ENCODE results near the gene BBS9. TPM values are rescaled to one million over a fixed set of nuclear protein-coding genes. Genes with fewer than 3 reads are reported as not detected.

Gene BBS9
- total RNA-seq, 1 donor from 2014 or later: 8.8 TPM

DNA sequence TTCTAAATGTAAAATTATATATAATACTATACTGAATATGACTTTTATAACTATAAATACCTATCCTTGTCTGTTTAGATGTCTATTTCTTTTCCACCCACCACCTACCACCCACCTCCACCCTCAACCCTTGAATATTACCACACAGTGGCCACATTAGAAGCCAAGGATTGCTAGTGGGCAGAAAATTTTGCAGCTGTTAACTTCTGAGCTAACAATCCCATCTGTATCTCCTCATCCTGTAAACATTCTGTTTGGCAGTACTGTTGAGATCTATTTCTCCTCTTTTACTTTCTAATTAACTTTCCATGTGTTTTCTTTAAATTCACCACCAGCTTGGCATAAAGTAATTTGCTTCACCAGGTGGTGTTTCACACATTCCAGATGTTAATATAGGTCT, 494.9 kb downstream of the BBS9 start:
- ATAC-seq: no peak

DNA sequence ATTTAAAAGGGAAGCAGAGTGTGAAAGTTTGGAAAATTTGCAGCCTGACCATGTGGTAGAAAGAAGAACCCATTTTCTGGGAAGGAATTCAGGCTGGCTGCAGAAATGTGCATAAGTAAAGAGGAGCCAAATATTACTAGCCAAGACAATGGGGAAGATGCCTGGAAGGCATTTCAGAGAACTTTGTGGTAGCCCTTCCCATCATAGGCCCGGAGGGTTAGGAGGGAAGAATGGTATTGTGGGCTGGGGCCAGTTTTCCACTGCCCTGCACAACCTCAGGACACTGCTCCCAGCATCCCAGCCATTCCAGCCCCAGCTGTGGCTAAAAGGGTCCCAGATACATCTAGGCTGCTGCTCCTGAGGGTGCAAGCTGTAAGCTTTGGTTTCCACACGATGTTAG, 497.5 kb downstream of the BBS9 start:
- ATAC-seq: no peak

DNA sequence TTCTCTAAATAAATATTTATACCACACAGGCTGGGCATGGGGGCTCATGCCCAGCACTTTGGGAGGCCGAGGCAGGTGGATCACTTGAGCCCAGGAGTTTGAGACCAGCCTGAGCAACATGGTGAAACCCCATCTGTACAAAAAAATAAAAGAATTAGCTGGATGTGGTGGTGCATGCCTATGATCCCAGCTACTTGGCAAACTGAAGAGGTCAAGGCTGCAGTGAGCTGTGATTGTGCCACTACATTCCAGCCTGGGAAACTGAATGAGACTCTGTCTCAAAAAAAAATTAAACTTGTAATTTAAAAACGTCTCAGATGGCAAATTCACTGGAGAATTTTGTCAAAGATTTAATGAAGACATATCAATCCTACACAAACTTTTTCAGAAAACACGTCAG, 498.4 kb downstream of the BBS9 start:
- no peak for ATAC-seq

DNA sequence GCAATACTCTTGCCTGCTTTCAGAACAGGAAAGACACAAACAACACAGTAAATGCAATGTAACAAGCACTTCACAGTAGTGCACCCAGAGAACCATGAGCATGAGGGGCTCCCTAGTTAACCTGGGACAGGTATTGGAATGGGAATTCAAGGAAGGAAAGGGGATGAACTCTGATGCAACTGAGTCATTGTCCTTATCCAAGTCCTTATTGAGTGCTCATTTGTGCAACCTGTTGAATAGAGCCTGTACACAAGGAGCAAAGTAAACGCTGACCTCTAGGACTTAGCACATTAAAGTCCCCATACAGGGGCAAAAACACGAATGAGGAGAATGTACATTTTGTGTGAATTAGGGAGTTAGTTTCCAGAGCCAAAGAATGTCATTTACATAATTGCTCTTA, 499.5 kb downstream of the BBS9 start:
- ATAC-seq: no peak

DNA sequence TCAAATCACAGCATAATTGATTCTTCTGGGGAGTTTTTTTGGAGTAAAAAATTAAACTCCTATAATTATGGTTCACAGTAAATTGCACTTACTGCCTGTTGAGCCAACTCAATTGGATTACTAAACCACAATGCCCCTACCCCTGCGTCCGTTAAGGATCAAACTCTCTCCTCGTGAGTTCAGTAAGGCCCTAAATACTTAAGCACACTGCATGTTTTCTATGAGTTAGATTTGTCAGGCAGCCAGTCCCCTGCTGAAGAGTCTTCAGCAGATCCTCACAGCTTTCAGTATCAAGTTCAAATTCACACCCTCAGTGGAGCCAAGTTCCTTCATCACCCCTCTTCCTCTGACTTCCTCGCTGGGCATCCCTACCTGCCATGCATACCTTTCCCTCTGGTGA, 501.0 kb downstream of the BBS9 start:
- no peak for ATAC-seq

DNA sequence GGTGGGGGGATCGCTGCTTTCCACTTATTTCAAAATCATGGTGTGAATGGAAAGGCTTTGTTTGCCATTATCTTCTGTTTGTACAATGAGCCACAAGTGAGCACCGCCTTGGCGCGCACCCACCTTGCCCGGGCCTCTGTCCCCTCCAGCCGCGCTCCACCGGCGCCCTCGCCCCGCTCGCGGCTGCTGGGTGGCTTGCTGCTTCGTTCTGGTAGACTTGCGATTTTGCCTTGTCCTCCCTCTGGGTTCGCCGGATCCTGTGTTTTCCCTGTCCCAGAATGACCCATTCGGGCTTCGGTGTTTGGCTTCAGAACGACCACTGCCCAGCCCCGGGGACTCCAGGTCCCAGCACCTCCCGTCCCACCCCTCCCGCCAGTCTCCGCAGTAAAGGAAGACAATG, 503.0 kb downstream of the BBS9 start:
- no peak for ATAC-seq

DNA sequence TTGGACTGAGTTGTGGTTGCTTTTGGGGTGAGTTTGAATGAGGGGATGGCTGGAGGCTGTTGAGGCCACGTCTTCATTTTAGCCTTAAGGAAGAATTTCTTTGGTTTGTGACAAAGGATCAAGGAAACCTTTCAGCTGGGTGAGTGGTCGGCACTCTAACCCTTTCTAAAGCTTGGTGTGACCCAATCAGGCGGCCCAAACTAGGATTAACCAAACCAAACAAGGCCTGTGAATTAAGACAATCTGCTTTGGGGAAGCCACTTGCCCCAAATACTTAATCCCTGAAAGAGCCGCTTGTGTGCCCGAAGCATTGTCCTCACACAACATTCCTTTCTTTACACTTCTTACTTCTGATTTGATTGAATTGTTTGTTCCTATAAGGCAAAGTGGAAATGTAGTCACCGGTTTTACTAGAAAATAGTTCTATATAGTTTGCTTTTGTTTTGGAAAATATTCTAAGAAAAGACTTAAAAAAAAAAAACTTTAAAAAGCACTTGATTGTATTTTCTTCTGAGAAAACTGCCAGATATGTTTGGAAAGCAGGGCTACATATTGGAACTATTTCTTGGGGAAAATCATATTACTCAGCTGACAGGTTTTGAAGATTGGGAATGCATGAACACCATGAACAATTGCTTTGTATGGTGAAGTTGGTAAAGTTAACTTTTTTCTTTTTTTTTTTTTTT, 503.6 kb downstream of the BBS9 start:
- ATAC-seq: no peak

DNA sequence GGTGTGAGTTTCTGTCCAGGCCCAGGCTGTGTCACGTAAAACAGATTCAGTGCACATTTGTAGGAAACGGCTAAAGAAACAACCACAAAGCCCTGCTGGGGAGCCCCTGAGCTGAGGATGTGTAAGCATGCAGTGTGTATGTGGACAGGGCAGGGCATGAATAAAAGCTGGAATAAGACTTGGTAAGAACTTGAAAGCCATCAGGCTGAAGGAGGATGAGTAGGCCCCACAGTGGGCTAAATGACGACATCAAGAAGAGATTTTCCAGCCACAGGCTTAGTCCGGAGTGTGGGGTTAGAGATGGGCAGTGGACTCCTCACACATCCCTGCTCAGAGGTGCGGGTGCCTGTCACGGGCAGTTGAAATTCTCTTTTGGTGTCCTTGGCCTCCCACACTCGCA, 505.2 kb downstream of the BBS9 start:
- no peak for ATAC-seq

DNA sequence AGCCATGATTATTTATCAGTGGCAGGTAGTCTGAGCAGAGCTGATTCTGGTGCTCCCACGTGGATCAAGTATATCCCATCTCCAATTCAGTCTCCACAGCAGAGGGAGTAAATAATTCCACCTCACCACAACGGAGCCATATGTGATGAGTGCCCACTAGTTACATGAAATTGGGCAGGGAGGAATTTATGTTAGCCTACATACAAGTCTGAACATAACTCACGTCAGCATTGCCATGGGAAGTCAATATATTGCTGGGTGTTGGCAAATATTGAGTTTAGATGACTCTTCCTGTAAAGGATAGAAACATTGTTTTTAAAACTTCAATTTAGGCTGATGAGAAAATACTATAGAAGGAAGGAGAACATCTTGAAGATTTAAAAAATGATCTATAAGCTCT, 507.0 kb downstream of the BBS9 start:
- no peak for ATAC-seq

DNA sequence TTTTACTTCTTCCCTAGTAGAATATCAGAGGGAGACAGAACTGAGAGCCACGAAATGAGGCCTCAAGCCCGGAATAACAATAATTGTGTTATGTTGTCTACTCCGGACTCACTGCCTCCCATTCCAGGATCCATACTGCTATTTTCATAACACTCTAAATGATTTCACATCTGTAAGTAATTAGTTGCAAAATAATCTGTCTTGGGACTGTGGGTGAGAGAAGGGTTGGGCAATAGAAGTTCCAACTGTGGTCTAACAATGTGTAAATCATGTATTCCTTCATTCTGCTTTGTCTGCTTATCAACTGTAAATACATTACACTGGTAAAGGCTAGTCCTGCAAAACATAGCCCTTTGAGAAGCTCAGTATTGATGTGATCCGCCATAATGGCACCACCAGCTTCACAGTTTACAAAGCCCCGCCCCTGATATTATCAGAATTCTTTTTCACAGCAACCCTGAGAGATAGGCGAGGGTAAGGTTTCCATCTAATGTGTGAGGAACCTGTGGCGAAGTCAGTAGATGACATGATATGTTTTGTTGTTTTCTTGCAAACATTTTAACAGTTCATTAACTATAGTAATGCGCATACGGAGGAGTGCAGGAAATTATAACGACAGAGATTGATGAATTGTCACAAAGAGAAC, 510.3 kb downstream of the BBS9 start:
- ATAC-seq: no peak

DNA sequence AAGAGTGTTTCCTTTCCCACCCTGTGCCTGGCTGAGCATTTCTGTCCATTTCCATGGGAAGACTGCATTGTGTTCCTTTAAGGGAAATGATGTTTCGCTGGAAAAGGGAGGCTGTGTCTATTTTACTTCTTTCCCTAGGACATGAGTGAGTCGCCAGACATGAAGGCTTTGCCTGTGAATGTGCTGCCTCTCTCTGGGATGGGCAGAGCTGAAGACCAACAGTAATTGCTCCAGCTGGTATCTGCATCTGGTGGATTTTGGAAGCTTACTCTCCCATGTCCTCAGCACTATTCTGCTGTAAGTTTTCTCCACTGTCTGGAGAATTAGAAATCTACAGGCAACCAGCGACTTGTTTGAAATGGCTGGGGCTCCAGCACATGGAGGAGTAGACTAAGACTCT, 511.4 kb downstream of the BBS9 start:
- no peak for ATAC-seq

DNA sequence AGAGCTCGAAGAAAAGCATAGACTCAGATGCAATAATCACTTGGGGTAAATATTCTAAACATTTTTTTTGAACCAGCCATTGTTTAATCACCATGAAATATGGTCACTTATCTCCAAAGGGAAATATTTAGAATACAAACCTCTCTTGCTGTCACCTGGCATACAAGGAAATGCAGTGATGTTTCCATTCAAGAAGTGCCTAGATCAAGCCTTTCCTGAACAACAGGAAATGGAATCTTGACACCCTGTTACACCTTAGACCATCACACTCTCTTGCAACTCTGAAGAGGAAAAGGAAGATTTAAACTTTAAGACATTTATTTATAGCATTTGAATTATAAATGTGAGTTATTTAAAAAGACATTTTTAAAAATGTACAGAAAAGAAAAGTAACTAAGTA, 512.9 kb downstream of the BBS9 start:
- peak; percentile 57 for ATAC-seq

DNA sequence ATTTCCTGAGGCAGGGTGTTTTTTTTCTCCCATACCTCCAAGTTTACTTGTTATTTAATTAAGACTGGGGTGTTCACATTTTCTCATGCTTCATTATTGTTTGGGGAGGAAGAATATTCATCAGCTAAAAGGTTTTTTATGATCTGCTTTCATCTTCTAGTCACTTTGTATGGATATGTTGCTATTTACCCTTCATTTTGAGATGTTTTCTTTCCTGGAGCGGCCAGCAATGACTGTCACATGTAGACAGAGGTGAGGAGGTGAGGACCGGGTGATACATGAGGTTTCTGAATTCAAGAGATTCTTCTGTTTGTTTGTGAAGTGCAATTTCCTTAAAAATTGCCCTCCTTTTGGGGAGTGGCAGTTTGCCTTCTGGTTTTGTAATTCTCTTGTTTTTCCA, 514.2 kb downstream of the BBS9 start:
- ATAC-seq: no peak

DNA sequence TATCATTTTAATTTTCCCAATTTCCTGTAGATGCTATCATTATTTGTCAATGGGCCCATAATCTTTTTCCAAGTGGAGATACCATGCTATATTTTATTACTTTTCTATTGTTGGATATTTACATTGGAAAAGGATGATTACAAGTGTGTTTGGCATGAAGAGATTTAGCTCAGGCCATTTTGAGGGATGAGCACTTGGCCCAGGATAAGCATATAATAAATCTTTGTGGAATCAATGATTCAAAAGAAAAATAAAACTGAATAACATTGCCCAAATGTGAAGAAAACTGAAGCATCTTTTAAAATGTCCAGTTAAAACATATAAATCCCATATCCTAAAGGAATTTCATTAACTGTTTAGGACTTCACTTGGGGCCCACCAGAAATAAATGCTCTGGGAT, 515.1 kb downstream of the BBS9 start:
- no peak for ATAC-seq

DNA sequence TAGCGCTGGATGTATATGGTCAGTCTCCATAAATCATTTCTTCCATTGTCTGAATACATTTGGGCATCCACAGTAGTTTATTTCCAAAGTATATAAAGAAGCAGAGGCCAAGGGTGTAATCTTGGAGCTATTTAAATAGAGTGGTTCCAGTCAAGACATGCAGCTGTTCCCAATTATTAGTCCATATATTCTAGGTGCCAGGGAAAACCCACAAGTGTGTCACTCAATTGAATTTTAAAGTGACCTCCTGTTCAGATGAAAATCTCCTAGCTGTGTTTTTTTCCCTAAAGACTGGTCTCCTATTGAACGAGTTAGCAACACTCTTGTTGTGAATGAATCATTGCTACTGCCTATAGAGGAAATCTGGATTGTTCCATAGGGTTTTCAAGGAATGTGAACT, 515.7 kb downstream of the BBS9 start:
- no peak for ATAC-seq

DNA sequence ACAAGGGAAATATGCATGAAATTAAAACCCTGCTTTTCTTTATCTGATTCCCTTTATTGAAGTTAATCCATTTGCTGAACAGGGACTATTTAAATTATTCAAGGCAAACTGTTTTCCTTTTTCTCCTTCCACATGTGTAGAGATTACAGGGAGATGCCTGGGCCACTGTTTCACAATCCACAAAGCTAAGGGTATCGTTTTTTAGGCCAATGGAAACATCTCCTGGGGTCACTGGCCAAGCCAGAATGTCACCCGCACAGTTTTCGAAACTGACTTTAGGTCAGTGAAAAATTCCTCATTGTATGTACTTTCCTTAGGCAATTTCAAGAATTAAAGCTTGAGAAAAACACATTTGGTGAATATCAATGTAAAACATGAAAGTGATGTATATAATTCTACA, 516.8 kb downstream of the BBS9 start:
- no peak for ATAC-seq

DNA sequence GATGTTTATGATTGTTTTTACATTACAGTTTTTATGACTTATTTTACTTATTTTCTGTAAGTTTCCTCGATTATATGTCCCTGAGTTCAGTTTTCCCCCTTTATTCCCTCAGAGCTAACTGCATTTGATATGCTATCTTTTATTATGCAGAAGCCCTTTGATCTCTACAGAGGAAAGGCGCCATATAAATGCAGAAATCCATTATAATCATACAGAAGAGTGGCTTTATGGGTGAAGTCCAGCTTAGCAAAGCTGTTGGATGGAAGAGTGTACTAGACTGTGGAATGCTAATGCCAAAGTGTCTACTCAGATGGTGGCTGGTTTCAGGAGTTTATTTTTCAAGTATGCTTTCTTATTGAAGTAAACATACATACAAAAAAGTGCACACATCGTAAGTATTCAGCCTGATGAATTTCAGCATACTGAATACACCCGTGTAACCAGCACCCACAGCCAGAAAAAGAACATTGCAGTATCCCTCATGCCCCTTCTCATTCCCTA, 517.6 kb downstream of the BBS9 start:
- ATAC-seq: no peak

DNA sequence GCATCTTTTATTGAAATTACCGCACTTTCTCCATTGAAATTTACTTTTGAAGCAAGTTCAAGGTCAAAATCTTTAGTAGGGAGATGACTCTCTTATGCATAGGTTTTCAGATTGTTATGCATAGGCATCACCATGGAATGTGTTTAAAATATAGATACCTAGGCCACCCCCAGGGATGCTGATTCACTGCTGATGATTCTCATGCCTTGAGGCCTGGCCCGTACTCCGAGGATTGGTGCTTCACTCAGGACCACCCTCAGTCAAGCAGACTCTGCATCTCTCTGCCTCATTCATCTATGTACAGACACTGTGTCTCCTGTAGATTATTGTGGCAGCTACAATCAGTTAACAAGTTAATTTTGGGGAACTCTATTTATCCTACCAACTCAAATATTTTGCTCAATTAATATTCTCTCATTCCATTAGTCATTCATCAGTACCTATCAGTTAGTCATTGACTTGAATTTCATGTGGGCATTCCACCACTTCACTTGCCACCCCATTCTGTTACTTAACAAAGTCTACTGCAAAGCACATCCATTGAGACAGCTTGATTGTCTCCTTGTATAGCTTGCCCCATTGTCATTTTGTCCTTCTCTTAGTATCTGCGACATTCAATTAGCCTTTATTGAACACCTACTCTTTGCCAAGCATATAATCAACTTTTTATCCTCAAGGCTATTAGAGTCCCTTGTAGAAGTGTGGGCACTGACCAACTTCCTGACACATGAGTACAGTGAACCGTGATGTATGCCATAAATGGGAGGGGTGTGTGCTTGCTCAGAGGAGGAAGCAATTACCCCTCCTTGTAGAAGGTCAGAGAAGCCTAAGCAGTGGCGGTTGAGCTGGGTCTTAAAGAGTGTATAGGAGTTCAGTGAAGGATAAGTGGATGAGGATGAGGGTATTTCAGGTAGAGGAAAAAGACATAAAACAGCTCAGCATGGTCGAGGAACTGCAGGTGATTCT, 520.4 kb downstream of the BBS9 start:
- no peak for ATAC-seq

DNA sequence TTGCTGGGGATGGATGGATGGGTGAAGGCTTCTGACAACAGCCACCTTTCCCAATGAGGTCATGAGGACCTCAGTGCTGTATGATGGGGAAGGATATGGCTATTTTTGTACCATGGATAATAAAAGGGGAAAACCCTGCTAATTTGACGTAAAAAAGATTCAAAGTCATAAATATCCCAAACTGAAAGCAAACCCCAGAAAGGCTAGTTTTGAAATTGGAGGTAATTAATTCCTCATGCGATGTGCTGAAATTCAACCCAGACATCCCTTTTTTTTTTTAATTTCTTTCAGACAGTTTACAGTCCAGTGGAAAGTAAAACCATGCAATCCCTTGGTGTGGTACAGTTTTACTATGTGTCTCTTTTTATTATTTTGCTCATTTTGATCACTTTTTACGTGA, 521.5 kb downstream of the BBS9 start:
- no peak for ATAC-seq

DNA sequence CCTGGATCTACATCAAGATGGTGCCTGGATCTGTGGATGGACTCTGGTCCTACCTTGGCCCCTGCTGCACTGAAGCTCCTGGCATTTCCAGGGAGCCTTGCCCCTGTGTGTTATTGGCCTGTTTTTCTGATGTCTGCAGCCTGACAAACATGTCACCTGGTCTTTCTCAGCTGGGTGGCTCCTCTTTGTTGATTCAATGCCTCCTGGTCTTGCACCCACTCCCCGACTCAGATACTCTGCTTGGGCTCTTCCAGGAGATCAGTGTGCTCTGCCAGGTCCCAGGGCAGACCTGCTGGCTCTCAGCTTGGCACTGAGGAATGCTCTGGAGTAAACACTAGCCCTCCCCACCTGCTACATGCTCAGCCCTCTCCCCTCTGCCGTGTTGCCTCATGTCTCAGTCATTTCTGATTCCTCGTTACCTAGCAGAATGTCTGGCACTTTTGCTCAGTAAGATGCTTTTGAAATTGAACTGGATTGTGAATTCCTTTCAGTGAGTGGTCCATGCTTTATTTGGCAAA, 522.7 kb downstream of the BBS9 start:
- ATAC-seq: no peak

DNA sequence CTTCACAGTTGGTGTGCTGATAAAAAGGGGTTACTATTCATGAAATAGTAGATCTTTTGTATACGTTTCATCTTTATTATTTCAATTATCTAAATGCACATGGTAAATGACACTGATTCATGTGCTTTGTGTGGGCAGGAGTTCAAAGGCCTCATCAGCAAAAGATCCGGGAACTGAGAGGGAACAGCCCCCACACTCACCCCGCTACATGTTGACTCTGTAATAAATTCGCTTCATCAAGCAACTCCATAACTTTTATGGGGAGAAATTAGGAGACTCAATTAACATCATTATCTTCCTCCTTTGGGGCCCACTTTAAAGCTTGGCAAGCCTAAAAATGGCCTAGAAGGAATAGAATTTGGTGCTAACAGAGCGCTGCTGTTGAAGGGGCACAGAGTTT, 525.3 kb downstream of the BBS9 start:
- no peak for ATAC-seq

All from esophagus mucosa (tissue), 1 donor.